ENCODE measurements around the gene ZC3H12D. TPM values are rescaled to one million over a fixed set of nuclear protein-coding genes. Genes with fewer than 3 reads are reported as not detected.

Gene ZC3H12D
- total and polyA plus RNA-seq, 9 of the 15 experiments (the other 6 are each of a cell fraction or from before 2014, with no cell fraction given), result 0.04 to 0.27 (median 0.05) TPM; not detected in 3

- no peak for TF ChIP-seq HDGF (IDR thresholded peaks at IDR 0.05)
- no peak for TF ChIP-seq ZBTB8A (IDR thresholded peaks at IDR 0.05; ENCODE audit: partially characterized antibody)
- no peak for TF ChIP-seq NELFE (IDR thresholded peaks at IDR 0.05; ENCODE audit: insufficient read depth, insufficient read length)
- TF ChIP-seq PHF21A (IDR thresholded peaks at IDR 0.05; ENCODE audit: borderline replicate concordance, low read depth), result no peak
- TF ChIP-seq ZNF311 (CRISPR knock-in tag; IDR thresholded peaks at IDR 0.05), result no peak
- no peak for TF ChIP-seq SETDB1 (IDR thresholded peaks at IDR 0.05; ENCODE audit: low read length)
- no peak for TF ChIP-seq CBFB (CRISPR knock-in tag; IDR thresholded peaks at IDR 0.05)
- no peak for TF ChIP-seq RREB1 (CRISPR knock-in tag; IDR thresholded peaks at IDR 0.05)
- TF ChIP-seq ZNF280A (IDR thresholded peaks at IDR 0.05; ENCODE audit: low read depth, partially characterized antibody), result no peak
- no peak for TF ChIP-seq CGGBP1 (CRISPR knock-in tag; IDR thresholded peaks at IDR 0.05)
- TF ChIP-seq NFE2L1 (tag; IDR thresholded peaks at IDR 0.05; ENCODE audit: borderline replicate concordance, low read depth), result no peak
- TF ChIP-seq FOXK1 (CRISPR knock-in tag; IDR thresholded peaks at IDR 0.05; ENCODE audit: borderline replicate concordance), result no peak
- no peak for TF ChIP-seq ZNF324 (CRISPR knock-in tag; IDR thresholded peaks at IDR 0.05)
Observed at GRCh38 chr6:149501201-149501600, 16.4 kb upstream of the ZC3H12D start (continued).

Data from K562 (cell line).